A549 (cell line): ENCODE measurements around the gene PROM2. TPM values are rescaled to one million over a fixed set of nuclear protein-coding genes. Genes with fewer than 3 reads are reported as not detected.

Source experiments
- ATAC-seq, 2 experiments: fragments of 200-7000 bp in 1 of 2; fragments of >200 bp in 1 of 2; cut with Nextera tagmentation in 1 of 2; cut with Tn5 transposase in 1 of 2; 3 replicates each; pipeline versions ENCODE4 v1.8.0 to v1.9.1; 2018 to 2020; ENCODE audit warnings: mild to moderate bottlenecking in 1 of 2, moderate library complexity in 1 of 2
- CTCF ChIA-PET: fragments of 300-600 bp; sonication (Branson Sonifier 250); formaldehyde crosslinking; extraction: SDS; loops from one replicate; lab custom pipeline; 2021; ENCODE audit warnings: antibody characterized with exemption, inconsistent platforms; lab: Yijun Ruan, JAX
- POLR2A ChIA-PET: fragments of 350-600 bp; formaldehyde crosslinking; extraction: SDS; loops from one replicate; lab custom pipeline; 2021; ENCODE audit warnings: antibody characterized with exemption, inconsistent platforms; lab: Yijun Ruan, JAX
- DNase-seq, 2 experiments: peaks; one replicate each; pipeline versions ENCODE4 v3.0.0 to v3.0.0-alpha.2; 2011 to 2016; ENCODE audit warnings: low read depth in 1 of 2, low spot score in 1 of 2
- FAIRE-seq: peaks from 2 replicates; lab custom pipeline; 2011; peaks lifted over from hg19 to GRCh38; lab: Jason Lieb, UNC
- H3K27ac ChIP-seq, 2 experiments: fragments of >200 bp; sonication (Bioruptor Twin); formaldehyde crosslinking; 3 replicates each; pipeline ENCODE4 v1.5.1; 2016 to 2017
- H3K4me1 ChIP-seq: fragments of >200 bp; sonication (Bioruptor Twin); formaldehyde crosslinking; 3 replicates; pipeline ENCODE4 v1.6.1; 2016
- H3K4me2 ChIP-seq: fragments of >200 bp; sonication (Bioruptor Twin); formaldehyde crosslinking; 3 replicates; pipeline ENCODE4 v1.6.1; 2016
- H3K4me3 ChIP-seq: fragments of >200 bp; sonication (Bioruptor Twin); formaldehyde crosslinking; 3 replicates; pipeline ENCODE4 v1.5.1; 2016
- H3K9me3 ChIP-seq: fragments of >200 bp; sonication (Bioruptor Twin); formaldehyde crosslinking; 3 replicates; pipeline ENCODE4 v1.6.1; 2016
- BCL3 ChIP-seq: fragments of >200 bp; sonication (Bioruptor Twin); formaldehyde crosslinking; IDR thresholded peaks from 3 replicates; pipeline ENCODE4 v1.6.1; 2016
- BHLHE40 ChIP-seq: IDR thresholded peaks from 2 replicates; pipeline ENCODE4 v1.6.1; 2012; ENCODE audit warnings: low read depth, low read length, inconsistent platforms
- CBX2 ChIP-seq: fragments of 200-600 bp; sonication (generic); IDR thresholded peaks from 2 replicates; pipeline ENCODE4 v1.6.1; 2016; ENCODE audit warnings: low read depth, mild to moderate bottlenecking, borderline replicate concordance
- CEBPB ChIP-seq, 2 experiments: fragments of >200 bp in 1 of 2; sonication (Bioruptor Twin) in 1 of 2; formaldehyde crosslinking in 1 of 2; IDR thresholded peaks; 2 replicates each; pipeline ENCODE4 v1.6.1; 2012 to 2016
- CTCF ChIP-seq: fragments of >200 bp; sonication (Bioruptor Twin); formaldehyde crosslinking; IDR thresholded peaks from 3 replicates; pipeline ENCODE4 v1.5.1; 2016
- EHMT2 ChIP-seq: fragments of 200-600 bp; sonication (generic); IDR thresholded peaks from 2 replicates; pipeline ENCODE4 v1.6.1; 2016; ENCODE audit warnings: antibody characterized with exemption, low read depth, mild to moderate bottlenecking, moderate library complexity
- ESRRA ChIP-seq: fragments of 150-350 bp; IDR thresholded peaks from 2 replicates; pipeline ENCODE4 v1.6.1; 2014; ENCODE audit warnings: mild to moderate bottlenecking, low read length, borderline replicate concordance
- HEYL ChIP-seq: fragments of 250-450 bp; sonication (Bioruptor Pico); IDR thresholded peaks from 2 replicates; pipeline ENCODE4 v1.8.0; 2021; ENCODE audit warnings: mild to moderate bottlenecking, moderate library complexity
- HOXB13 ChIP-seq: fragments of 250-450 bp; sonication (Bioruptor Pico); IDR thresholded peaks from 2 replicates; pipeline ENCODE4 v1.5.0; 2020; ENCODE audit warnings: low read depth, mild to moderate bottlenecking, moderate library complexity
- MAFK ChIP-seq: fragments of 450-650 bp; IDR thresholded peaks from 2 replicates; pipeline ENCODE4 v1.6.1; 2014; ENCODE audit not compliant: partially characterized antibody
- MAZ ChIP-seq: fragments of 150-350 bp; IDR thresholded peaks from 2 replicates; pipeline ENCODE4 v1.6.1; 2014; ENCODE audit warnings: antibody characterized with exemption, low read depth, low read length, borderline replicate concordance
- MYC ChIP-seq: IDR thresholded peaks from 2 replicates; pipeline ENCODE4 v1.6.1; 2012; ENCODE audit warnings: mild to moderate bottlenecking, inconsistent platforms, low read length, improper control_type of control experiment, borderline replicate concordance
- PHF8 ChIP-seq: fragments of 200-600 bp; sonication (generic); IDR thresholded peaks from 2 replicates; pipeline ENCODE4 v1.6.1; 2016; ENCODE audit warnings: low read depth, mild to moderate bottlenecking, antibody characterized with exemption, moderate library complexity, borderline replicate concordance
- POLR2AphosphoS2 ChIP-seq: conservative IDR thresholded peaks from 2 replicates; pipeline ENCODE4 v1.6.1; 2012; ENCODE audit warnings: low read length, improper control_type of control experiment, inconsistent platforms
- REST ChIP-seq: fragments of 200-600 bp; sonication (generic); IDR thresholded peaks from 2 replicates; pipeline ENCODE4 v1.6.1; 2016; ENCODE audit warnings: antibody characterized with exemption, mild to moderate bottlenecking, moderate library complexity
- RNF2 ChIP-seq: fragments of 200-600 bp; sonication (generic); IDR thresholded peaks from 2 replicates; pipeline ENCODE4 v1.6.1; 2016; ENCODE audit warnings: low read depth, mild to moderate bottlenecking, antibody characterized with exemption, moderate library complexity, borderline replicate concordance
- SREBF2 ChIP-seq: fragments of 450-650 bp; IDR thresholded peaks from 2 replicates; pipeline ENCODE4 v1.6.1; 2014; ENCODE audit warnings: mild to moderate bottlenecking, moderate library complexity
- ZFP36 ChIP-seq: fragments of 450-650 bp; IDR thresholded peaks from 2 replicates; pipeline ENCODE4 v1.6.1; 2014; ENCODE audit warnings: borderline replicate concordance; ENCODE audit not compliant: partially characterized antibody
- ZNF302 ChIP-seq: fragments of 250-450 bp; sonication (Bioruptor Pico); IDR thresholded peaks from 2 replicates; pipeline ENCODE4 v1.9.0; 2021; ENCODE audit warnings: inconsistent platforms, mild to moderate bottlenecking, moderate library complexity
- WGBS: methylation state at CpG from one replicate; pipeline ENCODE4 v1.1.6; 2017; ENCODE audit errors: missing lambda C conversion rate; 5-methylcytosine and 5-hydroxymethylcytosine counted together
- polyA plus RNA-seq, 4 experiments: library from polyadenylated mRNA; depleted of rRNA in 3 of 4; stranded (reverse); fragments of >200 nt; fragmentation: RNase III in 1 of 4; extraction: RNeasy Plus Mini Kit Qiagen cat#74134 plus additional on column Dnase treatment in 1 of 4; gene quantifications; 2 replicates in 3 of 4; 3 replicates in 1 of 4; pipeline ENCODE4 v1.2.3, GENCODE V29; 2011 to 2017
- TF ChIP-seq, protein P1 (sequence below): IDR thresholded peaks from 2 replicates; pipeline ENCODE4 v1.6.1; 2012
- TF ChIP-seq, protein P2 (sequence below): IDR thresholded peaks from 2 replicates; pipeline ENCODE4 v1.6.1; 2012
- TF ChIP-seq, protein P3 (sequence below): IDR thresholded peaks from 2 replicates; pipeline ENCODE4 v1.6.1; 2012; ENCODE audit warnings: low read depth, borderline replicate concordance

PROM2 gene
- polyA plus RNA-seq, 2 of the 4 experiments (the other 2 are of a cell fraction) = 0.08 to 0.09 TPM

DNA sequence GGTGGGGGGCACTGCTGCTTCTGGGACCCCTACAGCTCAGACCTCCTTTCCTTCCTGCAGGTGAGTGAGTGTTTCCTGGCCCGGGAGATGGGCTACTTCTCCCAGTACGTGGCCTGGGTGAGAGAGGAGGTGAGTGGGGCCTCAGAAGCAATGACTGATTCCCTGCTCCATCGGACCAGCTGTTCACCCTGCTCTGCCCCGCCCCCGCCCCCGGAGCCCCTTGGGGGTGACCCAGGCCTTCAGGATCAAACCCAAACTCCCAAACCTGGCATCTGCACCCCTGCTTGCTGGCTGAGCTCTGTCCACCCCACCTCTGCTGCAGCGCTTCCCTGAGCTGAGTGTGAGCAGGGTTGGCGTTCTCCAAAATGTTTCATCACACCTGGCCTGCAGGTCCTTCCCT lies 13.1 kb downstream of the PROM2 start:
- Histone ChIP-seq H3K27ac (no peak overlapping the region), H3K4me2 (no peak overlapping the region), H3K4me3 (no peak overlapping the region), H3K9me3 (peaks cover 30% of the 10 kb centered on the region), H3K4me1 (no peaks in the 10 kb centered on the region)
- WGBS = 91% methylated on average over 3 of the region's 8 CpGs
- DNase-seq (no peak), ATAC-seq (no peak), FAIRE-seq (no peak)
- TF ChIP-seq POLR2AphosphoS2 = no peak
- TF ChIP-seq ESRRA = no peak
- TF ChIP-seq, protein P1, sequence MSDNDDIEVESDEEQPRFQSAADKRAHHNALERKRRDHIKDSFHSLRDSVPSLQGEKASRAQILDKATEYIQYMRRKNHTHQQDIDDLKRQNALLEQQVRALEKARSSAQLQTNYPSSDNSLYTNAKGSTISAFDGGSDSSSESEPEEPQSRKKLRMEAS = no peak
- TF ChIP-seq PHF8 = no peak
- TF ChIP-seq CTCF = no peak
- POLR2A ChIA-PET = no interaction called here
- CTCF ChIA-PET = no interaction called here

GRCh38 chr2:95287806-95288205 lies 13.6 kb downstream of the PROM2 start:
- 70% methylated on average over 5 of the region's 5 CpGs for WGBS
- FAIRE-seq (no peak), ATAC-seq (no peak), DNase-seq (no peak)
- Histone ChIP-seq H3K9me3 (peaks cover 33% of the 10 kb centered on the region), H3K27ac (no peak overlapping the region), H3K4me3 (no peak overlapping the region), H3K4me2 (no peak overlapping the region), H3K4me1 (no peaks in the 10 kb centered on the region)
- ChIA-PET CTCF (no interaction called here), POLR2A (no interaction called here)
- TF ChIP-seq SREBF2 (no peak), CTCF (no peak), MYC (no peak), HEYL (CRISPR knock-in tag) (no peak), CBX2 (no peak), CEBPB (IDR thresholded peaks at IDR 0.05) (no peak), EHMT2 (no peak), POLR2AphosphoS2 (no peak), HOXB13 (no peak), BHLHE40 (no peak), ESRRA (no peak), BCL3 (no peak), MAZ (no peak), RNF2 (no peak), MAFK (no peak), ZNF302 (no peak), REST (no peak), ZFP36 (no peak)
- TF ChIP-seq, protein P2, sequence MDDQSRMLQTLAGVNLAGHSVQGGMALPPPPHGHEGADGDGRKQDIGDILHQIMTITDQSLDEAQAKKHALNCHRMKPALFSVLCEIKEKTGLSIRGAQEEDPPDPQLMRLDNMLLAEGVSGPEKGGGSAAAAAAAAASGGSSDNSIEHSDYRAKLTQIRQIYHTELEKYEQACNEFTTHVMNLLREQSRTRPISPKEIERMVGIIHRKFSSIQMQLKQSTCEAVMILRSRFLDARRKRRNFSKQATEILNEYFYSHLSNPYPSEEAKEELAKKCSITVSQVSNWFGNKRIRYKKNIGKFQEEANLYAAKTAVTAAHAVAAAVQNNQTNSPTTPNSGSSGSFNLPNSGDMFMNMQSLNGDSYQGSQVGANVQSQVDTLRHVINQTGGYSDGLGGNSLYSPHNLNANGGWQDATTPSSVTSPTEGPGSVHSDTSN = no peak
- TF ChIP-seq, protein P3, sequence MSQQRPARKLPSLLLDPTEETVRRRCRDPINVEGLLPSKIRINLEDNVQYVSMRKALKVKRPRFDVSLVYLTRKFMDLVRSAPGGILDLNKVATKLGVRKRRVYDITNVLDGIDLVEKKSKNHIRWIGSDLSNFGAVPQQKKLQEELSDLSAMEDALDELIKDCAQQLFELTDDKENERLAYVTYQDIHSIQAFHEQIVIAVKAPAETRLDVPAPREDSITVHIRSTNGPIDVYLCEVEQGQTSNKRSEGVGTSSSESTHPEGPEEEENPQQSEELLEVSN = no peak
